ENCODE measurements around the gene LDLRAD3.

LDLRAD3 gene

DNA sequence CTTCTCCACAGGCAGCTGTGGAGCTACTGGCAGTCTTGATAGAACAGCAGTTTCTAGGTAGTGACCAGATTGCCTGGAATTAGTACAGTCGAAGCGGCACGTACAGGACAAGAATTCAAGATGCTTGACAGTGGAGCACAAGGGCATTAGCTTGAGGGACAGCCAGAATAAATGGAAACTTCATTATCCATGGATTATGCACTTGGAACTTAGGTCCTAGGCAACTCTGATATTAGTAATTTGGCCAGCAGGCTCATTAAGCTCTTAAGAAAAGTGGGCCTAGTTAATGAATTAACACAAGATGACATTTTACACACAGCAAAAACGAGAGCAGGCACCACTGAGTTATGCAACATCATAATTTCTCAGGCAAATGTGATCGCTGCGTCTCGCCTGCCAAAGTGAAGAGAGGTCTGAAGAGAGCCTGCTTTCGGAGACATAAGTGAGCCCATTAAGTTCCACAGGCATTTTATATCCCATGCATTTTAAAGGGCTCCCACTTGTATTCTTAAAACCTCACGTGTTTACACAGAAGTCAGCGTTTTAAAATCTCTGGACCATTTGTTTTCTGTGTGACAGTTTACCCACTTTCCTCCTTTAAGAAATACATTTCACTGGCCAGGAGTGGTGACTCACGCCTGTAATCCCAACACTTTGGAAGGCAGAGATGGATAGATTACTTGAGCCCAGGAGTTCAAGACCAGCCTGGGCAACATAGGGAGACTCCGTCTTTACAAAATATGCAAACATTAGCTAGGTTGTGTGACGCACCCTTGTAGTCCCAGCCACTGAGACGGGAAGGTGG, 279.2 kb downstream of the LDLRAD3 start:
- H3K4me1 ChIP-seq: no peaks in the 10 kb centered on the region
- H4K20me1 ChIP-seq: no peaks in the 10 kb centered on the region

DNA sequence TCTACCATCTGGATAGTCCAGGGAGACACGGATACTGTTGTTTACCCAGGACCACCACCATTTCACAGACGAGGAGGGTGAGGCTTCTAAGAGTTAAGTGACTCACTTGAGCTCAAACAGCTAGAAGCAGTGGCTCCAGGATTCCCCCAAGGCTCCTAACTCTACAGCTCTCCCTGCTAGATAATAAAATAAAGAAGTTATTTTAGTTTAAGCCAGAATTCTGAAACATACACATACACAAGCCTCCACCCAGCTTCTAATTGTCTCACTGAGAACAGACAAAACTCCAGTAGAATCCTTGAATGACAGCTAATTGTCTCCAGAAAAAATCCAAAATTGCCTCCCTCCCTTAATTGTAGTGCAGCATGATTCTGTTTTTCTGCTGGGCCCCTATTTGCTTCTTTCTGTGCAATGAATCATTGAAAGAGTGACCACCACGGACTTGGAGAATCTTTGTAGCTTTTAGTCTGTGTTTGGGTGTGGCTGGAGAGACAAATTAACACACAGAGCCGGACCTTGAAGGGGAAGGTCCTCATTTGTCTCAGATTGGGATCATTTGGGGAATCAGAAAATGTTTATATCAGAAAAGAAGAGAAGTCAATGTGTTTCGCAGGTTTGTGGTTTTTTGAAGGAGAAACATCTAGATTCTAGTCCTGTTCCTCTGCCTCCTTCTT, 280.5 kb downstream of the LDLRAD3 start:
- no peak for TF ChIP-seq Cebpa-rat (IDR thresholded peaks at IDR 0.05)
- no peak overlapping the region for H3K4me3 ChIP-seq
- H3K9ac ChIP-seq: no peak overlapping the region
- H3K36me3 ChIP-seq: peaks cover 48% of the 10 kb centered on the region
- no peaks in the 10 kb centered on the region for H4K20me1 ChIP-seq
- H3K9me3 ChIP-seq: peaks cover 12% of the 10 kb centered on the region
- H3K4me2 ChIP-seq: no peak overlapping the region
- no peak overlapping the region for H3K27ac ChIP-seq
- no peaks in the 10 kb centered on the region for H3K4me1 ChIP-seq
- no peaks in the 10 kb centered on the region for H3K27me3 ChIP-seq

More for the DNA sequence above, 279.2 kb downstream of the LDLRAD3 start:
- no peak for TF ChIP-seq Cebpa-rat (IDR thresholded peaks at IDR 0.05)
- Histone ChIP-seq H3K9ac (no peak overlapping the region), H3K9me3 (peaks cover 25% of the 10 kb centered on the region), H3K27me3 (no peaks in the 10 kb centered on the region), H3K4me3 (no peak overlapping the region), H3K4me2 (no peak overlapping the region), H3K36me3 (peaks cover 47% of the 10 kb centered on the region), H3K27ac (no peak overlapping the region)

- H3K27ac ChIP-seq: no peak overlapping the region
- no peaks in the 10 kb centered on the region for H3K27me3 ChIP-seq
- no peak for TF ChIP-seq Cebpa-rat (IDR thresholded peaks at IDR 0.05)
- H4K20me1 ChIP-seq: no peaks in the 10 kb centered on the region
- no peaks in the 10 kb centered on the region for H3K9me3 ChIP-seq
- H3K9ac ChIP-seq: no peak overlapping the region
- H3K4me1 ChIP-seq: no peaks in the 10 kb centered on the region
- H3K4me2 ChIP-seq: no peak overlapping the region
- no peak overlapping the region for H3K4me3 ChIP-seq
- H3K36me3 ChIP-seq: peaks cover 63% of the 10 kb centered on the region
Observed at GRCh38 chr11:36227044-36227443, 283.2 kb downstream of the LDLRAD3 start.

DNA sequence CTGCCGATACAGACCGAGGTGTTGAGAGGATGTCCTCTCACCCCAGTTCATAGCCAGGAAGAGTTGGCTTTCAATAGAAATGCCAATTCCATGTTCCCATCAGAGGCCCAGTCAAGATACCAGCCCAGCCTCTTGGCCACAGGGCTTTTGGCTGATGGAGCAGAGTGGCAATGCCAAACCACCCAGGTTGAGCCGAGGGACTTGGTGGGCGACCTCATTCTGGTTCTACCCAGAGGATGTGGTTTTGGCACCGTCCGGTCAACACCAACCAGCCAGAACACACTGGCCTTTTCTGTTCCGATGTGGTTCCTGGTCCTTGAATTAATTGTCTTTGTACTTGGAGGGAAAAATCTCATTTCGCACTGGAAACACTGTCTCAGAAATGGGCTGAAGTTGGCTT, 284.8 kb downstream of the LDLRAD3 start:
- no peaks in the 10 kb centered on the region for H3K4me1 ChIP-seq
- H3K36me3 ChIP-seq: peaks cover 70% of the 10 kb centered on the region
- H4K20me1 ChIP-seq: no peaks in the 10 kb centered on the region
- no peaks in the 10 kb centered on the region for H3K27me3 ChIP-seq
- H3K27ac ChIP-seq: no peak overlapping the region
- no peak for TF ChIP-seq Cebpa-rat (IDR thresholded peaks at IDR 0.05)
- H3K4me3 ChIP-seq: no peak overlapping the region
- H3K9me3 ChIP-seq: no peaks in the 10 kb centered on the region
- H3K9ac ChIP-seq: no peak overlapping the region
- H3K4me2 ChIP-seq: no peak overlapping the region

DNA sequence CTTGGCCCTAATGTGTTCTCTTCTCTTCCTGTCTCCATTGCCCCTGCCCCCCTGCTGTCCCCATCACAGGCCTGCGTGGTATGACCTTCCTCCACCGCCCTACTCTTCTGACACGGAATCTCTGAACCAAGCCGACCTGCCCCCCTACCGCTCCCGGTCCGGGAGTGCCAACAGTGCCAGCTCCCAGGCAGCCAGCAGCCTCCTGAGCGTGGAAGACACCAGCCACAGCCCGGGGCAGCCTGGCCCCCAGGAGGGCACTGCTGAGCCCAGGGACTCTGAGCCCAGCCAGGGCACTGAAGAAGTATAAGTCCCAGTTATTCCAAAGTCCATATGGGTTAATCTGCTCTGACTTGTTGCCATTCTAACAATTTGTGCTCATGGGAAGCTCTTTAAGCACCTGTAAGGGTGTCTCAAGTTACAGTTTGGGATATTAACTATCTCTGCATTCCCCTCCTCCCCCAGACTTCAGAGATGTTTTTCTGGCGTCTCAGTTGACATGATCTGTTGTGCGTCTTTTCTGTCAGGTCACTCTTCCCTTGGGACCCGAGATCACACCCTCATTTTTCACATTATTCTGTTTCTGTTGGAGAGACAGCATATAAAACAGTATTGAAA, 285.3 kb downstream of the LDLRAD3 start:
- peaks cover 70% of the 10 kb centered on the region for H3K36me3 ChIP-seq
- H3K9me3 ChIP-seq: no peaks in the 10 kb centered on the region
- no peak overlapping the region for H3K4me3 ChIP-seq
- no peaks in the 10 kb centered on the region for H4K20me1 ChIP-seq
- no peaks in the 10 kb centered on the region for H3K27me3 ChIP-seq
- TF ChIP-seq Cebpa-rat (IDR thresholded peaks at IDR 0.05): no peak
- no peaks in the 10 kb centered on the region for H3K4me1 ChIP-seq
- no peak overlapping the region for H3K27ac ChIP-seq
- no peak overlapping the region for H3K9ac ChIP-seq
- no peak overlapping the region for H3K4me2 ChIP-seq

GRCh38 chr11:36230779-36231699, 287.2 kb downstream of the LDLRAD3 start:
- Histone ChIP-seq H3K9ac (no peak overlapping the region), H3K27ac (no peak overlapping the region), H4K20me1 (no peaks in the 10 kb centered on the region), H3K9me3 (no peaks in the 10 kb centered on the region), H3K27me3 (no peaks in the 10 kb centered on the region), H3K4me3 (no peak overlapping the region), H3K4me2 (no peak overlapping the region), H3K36me3 (peaks cover 66% of the 10 kb centered on the region), H3K4me1 (no peaks in the 10 kb centered on the region)
- TF ChIP-seq Cebpa-rat (IDR thresholded peaks at IDR 0.05): no peak

GRCh38 chr11:36233204-36233603, 289.3 kb downstream of the LDLRAD3 start:
- no peaks in the 10 kb centered on the region for H3K27me3 ChIP-seq
- no peak overlapping the region for H3K9ac ChIP-seq
- no peaks in the 10 kb centered on the region for H4K20me1 ChIP-seq
- H3K27ac ChIP-seq: no peak overlapping the region
- H3K4me3 ChIP-seq: no peak overlapping the region
- H3K9me3 ChIP-seq: no peaks in the 10 kb centered on the region
- no peak overlapping the region for H3K4me2 ChIP-seq
- H3K4me1 ChIP-seq: no peaks in the 10 kb centered on the region
- H3K36me3 ChIP-seq: peaks cover 53% of the 10 kb centered on the region
- no peak for TF ChIP-seq Cebpa-rat (IDR thresholded peaks at IDR 0.05)

GRCh38 chr11:36234825-36235224, 291.0 kb downstream of the LDLRAD3 start:
- no peak overlapping the region for H3K4me2 ChIP-seq
- no peaks in the 10 kb centered on the region for H4K20me1 ChIP-seq
- no peak overlapping the region for H3K4me3 ChIP-seq
- H3K27me3 ChIP-seq: no peaks in the 10 kb centered on the region
- no peak overlapping the region for H3K9ac ChIP-seq
- 0 out of 2 replicates have a peak, but pooled peaks cover 5% of the 10 kb centered on the region for H3K4me1 ChIP-seq
- H3K27ac ChIP-seq: no peak overlapping the region
- TF ChIP-seq Cebpa-rat (IDR thresholded peaks at IDR 0.05): no peak
- H3K9me3 ChIP-seq: no peaks in the 10 kb centered on the region
- peaks cover 36% of the 10 kb centered on the region for H3K36me3 ChIP-seq

DNA sequence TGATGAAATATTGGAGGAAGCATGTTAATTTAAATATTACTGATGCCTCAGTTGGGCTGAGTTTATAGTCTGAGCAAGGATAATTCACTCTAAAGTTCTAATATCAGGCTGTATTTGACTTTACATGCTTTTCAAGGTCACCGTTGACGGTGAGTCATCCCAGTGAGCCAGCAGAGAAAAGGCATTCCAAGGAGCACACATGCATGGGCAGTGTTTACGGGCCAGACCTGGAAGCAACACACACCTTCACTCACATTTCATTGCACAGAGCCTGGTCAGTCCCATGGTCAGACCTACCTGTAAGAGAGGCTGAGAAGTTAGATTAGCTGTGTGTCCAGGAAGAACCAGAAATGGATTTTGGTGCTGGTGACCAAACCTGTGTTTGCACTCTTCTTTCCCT, 291.9 kb downstream of the LDLRAD3 start:
- H3K4me3 ChIP-seq: no peak overlapping the region
- no peaks in the 10 kb centered on the region for H4K20me1 ChIP-seq
- H3K9me3 ChIP-seq: no peaks in the 10 kb centered on the region
- peaks cover 27% of the 10 kb centered on the region for H3K36me3 ChIP-seq
- 0 out of 2 replicates have a peak, but pooled peaks cover 5% of the 10 kb centered on the region for H3K4me1 ChIP-seq
- H3K27ac ChIP-seq: no peak overlapping the region
- no peaks in the 10 kb centered on the region for H3K27me3 ChIP-seq
- H3K9ac ChIP-seq: no peak overlapping the region
- no peak overlapping the region for H3K4me2 ChIP-seq
- no peak for TF ChIP-seq Cebpa-rat (IDR thresholded peaks at IDR 0.05)

All from BLaER1 (cell line).